Liver (tissue), 9 donors: ENCODE measurements around the gene PTPN14. TPM values are rescaled to one million over a fixed set of nuclear protein-coding genes. Genes with fewer than 3 reads are reported as not detected.
"Not testable (repeated sequence)": the region's sequence is repeated elsewhere in the genome, so short reads cannot be mapped to it uniquely, and the experiment has no call there.

ENCODE experiments used
- DNase-seq: peaks from one replicate; pipeline ENCODE4 v3.0.0-alpha.2; 2017; ENCODE audit warnings: low spot score
- H3K27ac ChIP-seq, 2 donors: one replicate each; pipeline ENCODE4 v1.7.0; 2013; ENCODE audit warnings: inconsistent platforms in 2 of 2, low read length in 2 of 2, control low read depth in 1 of 2, low read depth in 1 of 2, mild to moderate bottlenecking in 1 of 2
- H3K27me3 ChIP-seq, 4 donors: one replicate each; pipeline versions ENCODE4 v1.6.1 to v1.7.0; 2013; ENCODE audit warnings: low read length in 3 of 4, inconsistent platforms in 1 of 4, mild to moderate bottlenecking in 1 of 4, moderate library complexity in 1 of 4; ENCODE audit not compliant: control insufficient read depth in 4 of 4, insufficient read depth in 4 of 4
- H3K36me3 ChIP-seq, 4 donors: one replicate each; pipeline versions ENCODE4 v1.6.1 to v1.7.0; 2013; ENCODE audit warnings: low read length in 3 of 4, mild to moderate bottlenecking in 3 of 4, low read depth in 1 of 4, moderate library complexity in 1 of 4; ENCODE audit not compliant: control insufficient read depth in 4 of 4, insufficient read depth in 3 of 4
- H3K4me1 ChIP-seq, 4 donors: one replicate each; pipeline versions ENCODE4 v1.6.1 to v1.7.0; 2013; ENCODE audit warnings: low read length in 3 of 4, mild to moderate bottlenecking in 3 of 4, moderate library complexity in 1 of 4; ENCODE audit not compliant: control insufficient read depth in 4 of 4, insufficient read depth in 4 of 4
- H3K4me3 ChIP-seq, 3 donors: one replicate each; pipeline versions ENCODE4 v1.6.1 to v1.7.0; 2013; ENCODE audit warnings: low read length in 3 of 3, control low read depth in 1 of 3, low read depth in 1 of 3, mild to moderate bottlenecking in 1 of 3
- H3K9ac ChIP-seq, 2 donors: one replicate each; pipeline ENCODE4 v1.7.0; 2013; ENCODE audit warnings: low read length in 2 of 2, mild to moderate bottlenecking in 2 of 2, moderate library complexity in 2 of 2, control low read depth in 1 of 2, low read depth in 1 of 2
- H3K9me3 ChIP-seq, 4 donors: one replicate each; pipeline versions ENCODE4 v1.6.1 to v1.7.0; 2013; ENCODE audit warnings: low read length in 3 of 4; ENCODE audit not compliant: control insufficient read depth in 4 of 4
- EGR1 ChIP-seq, 2 donors: IDR thresholded peaks; 2 replicates each; pipeline ENCODE4 v1.6.1; 2016 to 2018; ENCODE audit warnings: antibody characterized with exemption in 2 of 2, low read depth in 2 of 2
- FOXA2 ChIP-seq: IDR thresholded peaks from 2 replicates; pipeline ENCODE4 v1.6.1; 2016; ENCODE audit warnings: antibody characterized with exemption
- GABPA ChIP-seq, 2 donors: IDR thresholded peaks in 1 of 2; conservative IDR thresholded peaks in 1 of 2; 2 replicates each; pipeline ENCODE4 v1.6.1; 2016; ENCODE audit warnings: antibody characterized with exemption in 2 of 2, mild to moderate bottlenecking in 1 of 2, moderate library complexity in 1 of 2
- JUND ChIP-seq, 2 donors: IDR thresholded peaks; 2 replicates each; pipeline ENCODE4 v1.6.1; 2016; ENCODE audit warnings: antibody characterized with exemption in 2 of 2
- NR2F2 ChIP-seq: IDR thresholded peaks from 2 replicates; pipeline ENCODE4 v1.6.1; 2016; ENCODE audit warnings: antibody characterized with exemption
- RAD21 ChIP-seq, 2 donors: IDR thresholded peaks; 2 replicates each; pipeline ENCODE4 v1.6.1; 2016; ENCODE audit warnings: antibody characterized with exemption in 2 of 2, mild to moderate bottlenecking in 2 of 2
- RXRA ChIP-seq, 2 donors: IDR thresholded peaks; 2 replicates each; pipeline ENCODE4 v1.6.1; 2017 to 2018; ENCODE audit warnings: antibody characterized with exemption in 2 of 2, mild to moderate bottlenecking in 1 of 2
- SP1 ChIP-seq: IDR thresholded peaks from 2 replicates; pipeline ENCODE4 v1.6.1; 2018; ENCODE audit warnings: antibody characterized with exemption, mild to moderate bottlenecking
- YY1 ChIP-seq: IDR thresholded peaks from 2 replicates; pipeline ENCODE4 v1.6.1; 2016; ENCODE audit warnings: antibody characterized with exemption, mild to moderate bottlenecking
- WGBS: extraction: QIAGEN DNeasy Blood & Tissue Kit; methylation state at CpG from one replicate; pipeline ENCODE4 v1.1.7; 2013; 5-methylcytosine and 5-hydroxymethylcytosine counted together
- polyA plus RNA-seq, 2 donors: library from polyadenylated mRNA; stranded (reverse) in 1 of 2; unstranded in 1 of 2; fragments of 200-250 nt in 1 of 2; fragments of >200 nt in 1 of 2; fragmentation: Nextera tagmentation in 1 of 2; extraction: Ambion mirVana in 1 of 2; gene quantifications; one replicate each; pipeline versions ENCODE4 v1.2.1 to v1.2.3, GENCODE V29; 2013 to 2015
- total RNA-seq, 2 donors: library from RNA; depleted of rRNA; stranded (reverse); fragments of >200 nt; gene quantifications; one replicate each; pipeline ENCODE4 v1.2.3, GENCODE V29; 2014
- TF ChIP-seq, protein P1 (sequence below): IDR thresholded peaks from 2 replicates; pipeline ENCODE4 v1.6.1; 2016; ENCODE audit warnings: antibody characterized with exemption
- TF ChIP-seq, protein P2 (sequence below): IDR thresholded peaks from 2 replicates; pipeline ENCODE4 v1.6.1; 2016; ENCODE audit warnings: antibody characterized with exemption
- TF ChIP-seq, protein P3 (sequence below): fragments of 150-350 bp; IDR thresholded peaks from 2 replicates; pipeline ENCODE4 v1.5.1; 2017; ENCODE audit warnings: improper control_type of control experiment, low read depth, low read length; ENCODE audit not compliant: missing input control
- donor health status: healthy.
- donor health status: healthy.
- donor health status: healthy.
- donor health status: healthy.
- donor health status: healthy.

PTPN14 gene
- total and polyA plus RNA-seq, 4 donors = 0.54 to 3.2 (median 1.5) TPM

DNA sequence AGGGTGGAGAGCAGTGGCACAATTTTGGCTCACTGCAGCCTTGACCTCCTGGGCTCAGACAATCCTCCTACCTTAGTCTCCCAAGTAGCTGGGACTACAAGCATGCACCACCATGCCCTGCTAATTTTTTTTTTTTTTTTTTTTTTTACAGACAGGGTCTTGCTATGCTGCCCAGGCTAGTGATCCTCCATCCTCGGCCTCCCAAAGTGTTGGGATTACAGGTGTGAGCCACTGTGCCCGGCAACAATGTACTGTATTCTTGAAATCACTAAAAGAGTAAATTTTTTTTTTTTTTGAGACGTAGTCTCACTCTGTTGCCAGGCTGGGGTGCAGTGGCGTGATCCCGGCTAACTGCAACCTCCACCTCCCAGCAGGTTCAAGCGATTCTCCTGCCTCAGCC is 152.9 kb downstream of the PTPN14 start:
- WGBS = 91% methylated on average over 6 of the region's 6 CpGs
- Histone ChIP-seq H3K27me3 (no peaks in the 10 kb centered on the region), H3K4me3 (no peak overlapping the region), H3K9ac (no peak overlapping the region), H3K36me3 (no peaks in the 10 kb centered on the region), H3K4me1 (no peaks in the 10 kb centered on the region), H3K27ac (no peak overlapping the region), H3K9me3 (no peaks in the 10 kb centered on the region)
- TF ChIP-seq, protein P1, sequence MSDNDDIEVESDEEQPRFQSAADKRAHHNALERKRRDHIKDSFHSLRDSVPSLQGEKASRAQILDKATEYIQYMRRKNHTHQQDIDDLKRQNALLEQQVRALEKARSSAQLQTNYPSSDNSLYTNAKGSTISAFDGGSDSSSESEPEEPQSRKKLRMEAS = no peak
- no peak for TF ChIP-seq RXRA (IDR thresholded peaks at IDR 0.05)
- TF ChIP-seq FOXA2 = no peak
- TF ChIP-seq GABPA (IDR thresholded peaks at IDR 0.05 in 1 of 2, conservative IDR thresholded peaks at IDR 0.05 in 1 of 2) = no peak
- no peak for TF ChIP-seq JUND (IDR thresholded peaks at IDR 0.05)
- TF ChIP-seq YY1 = no peak
- TF ChIP-seq, protein P2, sequence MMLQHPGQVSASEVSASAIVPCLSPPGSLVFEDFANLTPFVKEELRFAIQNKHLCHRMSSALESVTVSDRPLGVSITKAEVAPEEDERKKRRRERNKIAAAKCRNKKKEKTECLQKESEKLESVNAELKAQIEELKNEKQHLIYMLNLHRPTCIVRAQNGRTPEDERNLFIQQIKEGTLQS = no peak
- no peak for TF ChIP-seq SP1
- TF ChIP-seq RAD21 (IDR thresholded peaks at IDR 0.05) = no peak
- DNase-seq = no peak

DNA sequence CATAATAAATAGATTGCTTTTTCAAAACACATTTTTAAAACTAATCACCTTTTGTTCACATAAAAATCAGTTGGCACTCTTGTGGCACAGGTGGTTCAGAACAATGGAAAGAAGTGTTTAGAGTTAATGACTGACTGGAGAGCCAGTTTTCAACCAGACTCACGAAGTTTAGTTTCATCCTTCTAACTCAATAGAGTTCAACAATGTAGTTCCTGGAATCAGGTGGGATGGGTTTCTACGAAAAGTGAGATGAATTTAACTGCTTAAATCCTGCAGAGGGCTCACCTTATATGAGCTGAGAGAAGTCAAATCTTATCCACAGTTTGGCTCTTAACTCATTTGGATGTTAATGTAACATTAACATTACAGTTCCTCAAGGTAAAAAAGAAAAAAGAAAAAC is 153.9 kb downstream of the PTPN14 start:
- Histone ChIP-seq H3K36me3 (no peaks in the 10 kb centered on the region), H3K27me3 (no peaks in the 10 kb centered on the region), H3K27ac (no peak overlapping the region), H3K9me3 (no peaks in the 10 kb centered on the region), H3K9ac (no peak overlapping the region), H3K4me1 (no peaks in the 10 kb centered on the region), H3K4me3 (no peak overlapping the region)
- no peak for TF ChIP-seq GABPA (IDR thresholded peaks at IDR 0.05 in 1 of 2, conservative IDR thresholded peaks at IDR 0.05 in 1 of 2)
- no peak for TF ChIP-seq YY1
- TF ChIP-seq, protein P2 = no peak
- TF ChIP-seq, protein P3, sequence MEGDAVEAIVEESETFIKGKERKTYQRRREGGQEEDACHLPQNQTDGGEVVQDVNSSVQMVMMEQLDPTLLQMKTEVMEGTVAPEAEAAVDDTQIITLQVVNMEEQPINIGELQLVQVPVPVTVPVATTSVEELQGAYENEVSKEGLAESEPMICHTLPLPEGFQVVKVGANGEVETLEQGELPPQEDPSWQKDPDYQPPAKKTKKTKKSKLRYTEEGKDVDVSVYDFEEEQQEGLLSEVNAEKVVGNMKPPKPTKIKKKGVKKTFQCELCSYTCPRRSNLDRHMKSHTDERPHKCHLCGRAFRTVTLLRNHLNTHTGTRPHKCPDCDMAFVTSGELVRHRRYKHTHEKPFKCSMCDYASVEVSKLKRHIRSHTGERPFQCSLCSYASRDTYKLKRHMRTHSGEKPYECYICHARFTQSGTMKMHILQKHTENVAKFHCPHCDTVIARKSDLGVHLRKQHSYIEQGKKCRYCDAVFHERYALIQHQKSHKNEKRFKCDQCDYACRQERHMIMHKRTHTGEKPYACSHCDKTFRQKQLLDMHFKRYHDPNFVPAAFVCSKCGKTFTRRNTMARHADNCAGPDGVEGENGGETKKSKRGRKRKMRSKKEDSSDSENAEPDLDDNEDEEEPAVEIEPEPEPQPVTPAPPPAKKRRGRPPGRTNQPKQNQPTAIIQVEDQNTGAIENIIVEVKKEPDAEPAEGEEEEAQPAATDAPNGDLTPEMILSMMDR = no peak
- TF ChIP-seq SP1 = no peak
- no peak for TF ChIP-seq NR2F2
- no peak for TF ChIP-seq RAD21 (IDR thresholded peaks at IDR 0.05)
- no peak for TF ChIP-seq EGR1 (IDR thresholded peaks at IDR 0.05; ENCODE audit: low read depth in 2 of 2)
- TF ChIP-seq JUND (IDR thresholded peaks at IDR 0.05) = no peak
- DNase-seq = no peak
- 44% methylated on average over 2 of the region's 2 CpGs for WGBS

DNA sequence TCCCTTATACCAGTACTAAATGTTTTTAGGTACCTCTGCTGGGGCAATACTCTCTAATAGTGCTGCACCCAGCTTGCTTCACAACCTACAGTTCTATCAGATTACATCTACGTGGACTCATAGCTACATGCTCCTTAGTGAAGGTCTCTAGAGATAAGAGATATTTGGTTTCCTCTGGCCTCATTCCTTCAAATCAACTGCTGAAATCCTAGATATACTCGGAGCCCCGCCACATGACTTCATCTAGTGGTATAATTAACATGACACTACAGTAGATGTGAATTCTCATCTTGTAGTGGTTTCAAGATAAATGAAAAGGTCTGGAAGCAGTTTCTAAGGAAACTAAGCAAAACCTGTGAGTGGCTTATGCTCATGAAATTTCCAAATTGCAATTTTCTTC is 155.1 kb downstream of the PTPN14 start:
- DNase-seq = no peak
- Histone ChIP-seq H3K4me1 (no peaks in the 10 kb centered on the region), H3K27ac (no peak overlapping the region), H3K36me3 (no peaks in the 10 kb centered on the region), H3K9ac (no peak overlapping the region), H3K4me3 (no peak overlapping the region), H3K9me3 (no peaks in the 10 kb centered on the region), H3K27me3 (no peaks in the 10 kb centered on the region)
- no peak for TF ChIP-seq JUND (IDR thresholded peaks at IDR 0.05)
- TF ChIP-seq EGR1 (IDR thresholded peaks at IDR 0.05; ENCODE audit: low read depth in 2 of 2) = no peak
- no peak for TF ChIP-seq RAD21 (IDR thresholded peaks at IDR 0.05)
- 90% methylated on average over 3 of the region's 3 CpGs for WGBS

DNA sequence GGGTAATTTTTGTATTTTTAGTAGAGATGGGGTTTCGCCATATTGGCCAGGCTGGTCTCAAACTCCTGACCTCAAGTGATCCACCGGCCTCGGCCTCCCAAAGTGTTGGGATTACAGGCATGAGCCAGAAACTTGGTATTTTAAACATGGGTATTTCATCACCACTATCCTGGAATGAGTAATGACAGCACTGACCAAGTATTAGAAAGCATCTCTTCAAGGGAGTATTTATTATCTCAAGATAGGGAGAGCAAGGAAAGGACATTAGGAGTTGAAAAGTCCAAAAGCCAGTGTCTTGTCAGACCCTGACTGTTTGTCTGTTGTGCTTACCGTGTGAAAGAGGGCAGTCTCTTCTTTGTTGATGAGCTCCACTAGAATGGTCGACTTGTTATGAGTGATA is 156.8 kb downstream of the PTPN14 start:
- not testable (repeated sequence) for H3K36me3 ChIP-seq, H3K4me1 ChIP-seq, H3K4me3 ChIP-seq, H3K27ac ChIP-seq, H3K9me3 ChIP-seq, H3K9ac ChIP-seq, H3K27me3 ChIP-seq, DNase-seq
- WGBS = 90% methylated on average over 5 of the region's 5 CpGs
